ENCODE measurements around the gene GLRA2.

- TF ChIP-seq EZH2phosphoT487 (IDR thresholded peaks at IDR 0.05; ENCODE audit: insufficient read depth, low read depth) (no peak), EZH2 (IDR thresholded peaks at IDR 0.05; ENCODE audit: insufficient read depth, poor library complexity, severe bottlenecking) (no peak)
Measured at GRCh38 chrX:14496674-14497073, 32.7 kb upstream of the GLRA2 start.
